GM23338 (cell line): ENCODE data around the gene NANS.

Experiments used
- CREB1 ChIP-seq: fragments of 250-450 bp; sonication (Bioruptor Pico); IDR thresholded peaks from 2 replicates; pipeline ENCODE4 v1.5.0; 2020; ENCODE audit warnings: low read depth, mild to moderate bottlenecking, moderate library complexity
- EZH2 ChIP-seq: fragments of 200-600 bp; sonication (generic); IDR thresholded peaks from one replicate; pipeline ENCODE4 v1.8.0; 2017; ENCODE audit warnings: antibody characterized with exemption, mild to moderate bottlenecking, low read depth; ENCODE audit not compliant: unreplicated experiment
- EZH2phosphoT487 ChIP-seq: fragments of 200-600 bp; sonication (generic); IDR thresholded peaks from one replicate; pipeline ENCODE4 v1.8.1; 2018; ENCODE audit warnings: antibody characterized with exemption; ENCODE audit not compliant: unreplicated experiment
- TF ChIP-seq, protein P1 (sequence below), 2 experiments: fragments of 200-600 bp in 1 of 2; sonication (generic) in 1 of 2; conservative IDR thresholded peaks; 2 replicates each; pipeline versions ENCODE4 v1.5.1 to v1.6.1; 2016 to 2017; ENCODE audit warnings: antibody characterized with exemption in 2 of 2, low read depth in 2 of 2, mild to moderate bottlenecking in 2 of 2, moderate library complexity in 1 of 2
- TF ChIP-seq, protein P2 (sequence below): IDR thresholded peaks from one replicate; pipeline ENCODE4 v1.6.1; 2018; ENCODE audit warnings: antibody characterized with exemption; ENCODE audit not compliant: unreplicated experiment

DNA sequence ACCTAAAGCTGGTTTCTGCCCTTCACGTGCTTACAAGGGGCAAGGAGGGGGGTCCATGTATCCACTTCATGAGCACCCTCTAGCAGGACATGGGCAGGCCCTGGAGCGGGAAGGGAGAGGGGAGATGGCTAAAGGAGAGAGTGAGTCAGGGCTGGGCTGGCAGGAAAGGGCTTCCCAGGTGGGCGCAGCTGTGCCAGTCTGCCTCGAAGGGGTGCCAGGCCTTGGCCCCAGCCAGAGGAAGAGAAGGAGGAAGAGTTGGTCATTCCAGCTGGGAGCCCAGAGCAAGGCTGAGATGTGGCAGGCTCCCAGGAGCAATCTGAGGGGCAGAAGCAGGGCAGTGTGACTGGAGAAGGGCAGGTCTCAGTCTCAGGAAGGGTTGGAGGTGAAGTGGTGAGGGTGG, 37.8 kb downstream of the NANS start:
- TF ChIP-seq, protein P1, sequence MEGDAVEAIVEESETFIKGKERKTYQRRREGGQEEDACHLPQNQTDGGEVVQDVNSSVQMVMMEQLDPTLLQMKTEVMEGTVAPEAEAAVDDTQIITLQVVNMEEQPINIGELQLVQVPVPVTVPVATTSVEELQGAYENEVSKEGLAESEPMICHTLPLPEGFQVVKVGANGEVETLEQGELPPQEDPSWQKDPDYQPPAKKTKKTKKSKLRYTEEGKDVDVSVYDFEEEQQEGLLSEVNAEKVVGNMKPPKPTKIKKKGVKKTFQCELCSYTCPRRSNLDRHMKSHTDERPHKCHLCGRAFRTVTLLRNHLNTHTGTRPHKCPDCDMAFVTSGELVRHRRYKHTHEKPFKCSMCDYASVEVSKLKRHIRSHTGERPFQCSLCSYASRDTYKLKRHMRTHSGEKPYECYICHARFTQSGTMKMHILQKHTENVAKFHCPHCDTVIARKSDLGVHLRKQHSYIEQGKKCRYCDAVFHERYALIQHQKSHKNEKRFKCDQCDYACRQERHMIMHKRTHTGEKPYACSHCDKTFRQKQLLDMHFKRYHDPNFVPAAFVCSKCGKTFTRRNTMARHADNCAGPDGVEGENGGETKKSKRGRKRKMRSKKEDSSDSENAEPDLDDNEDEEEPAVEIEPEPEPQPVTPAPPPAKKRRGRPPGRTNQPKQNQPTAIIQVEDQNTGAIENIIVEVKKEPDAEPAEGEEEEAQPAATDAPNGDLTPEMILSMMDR (conservative IDR thresholded peaks at IDR 0.05; ENCODE audit: low read depth in 2 of 2): no peak
- TF ChIP-seq, protein P2, sequence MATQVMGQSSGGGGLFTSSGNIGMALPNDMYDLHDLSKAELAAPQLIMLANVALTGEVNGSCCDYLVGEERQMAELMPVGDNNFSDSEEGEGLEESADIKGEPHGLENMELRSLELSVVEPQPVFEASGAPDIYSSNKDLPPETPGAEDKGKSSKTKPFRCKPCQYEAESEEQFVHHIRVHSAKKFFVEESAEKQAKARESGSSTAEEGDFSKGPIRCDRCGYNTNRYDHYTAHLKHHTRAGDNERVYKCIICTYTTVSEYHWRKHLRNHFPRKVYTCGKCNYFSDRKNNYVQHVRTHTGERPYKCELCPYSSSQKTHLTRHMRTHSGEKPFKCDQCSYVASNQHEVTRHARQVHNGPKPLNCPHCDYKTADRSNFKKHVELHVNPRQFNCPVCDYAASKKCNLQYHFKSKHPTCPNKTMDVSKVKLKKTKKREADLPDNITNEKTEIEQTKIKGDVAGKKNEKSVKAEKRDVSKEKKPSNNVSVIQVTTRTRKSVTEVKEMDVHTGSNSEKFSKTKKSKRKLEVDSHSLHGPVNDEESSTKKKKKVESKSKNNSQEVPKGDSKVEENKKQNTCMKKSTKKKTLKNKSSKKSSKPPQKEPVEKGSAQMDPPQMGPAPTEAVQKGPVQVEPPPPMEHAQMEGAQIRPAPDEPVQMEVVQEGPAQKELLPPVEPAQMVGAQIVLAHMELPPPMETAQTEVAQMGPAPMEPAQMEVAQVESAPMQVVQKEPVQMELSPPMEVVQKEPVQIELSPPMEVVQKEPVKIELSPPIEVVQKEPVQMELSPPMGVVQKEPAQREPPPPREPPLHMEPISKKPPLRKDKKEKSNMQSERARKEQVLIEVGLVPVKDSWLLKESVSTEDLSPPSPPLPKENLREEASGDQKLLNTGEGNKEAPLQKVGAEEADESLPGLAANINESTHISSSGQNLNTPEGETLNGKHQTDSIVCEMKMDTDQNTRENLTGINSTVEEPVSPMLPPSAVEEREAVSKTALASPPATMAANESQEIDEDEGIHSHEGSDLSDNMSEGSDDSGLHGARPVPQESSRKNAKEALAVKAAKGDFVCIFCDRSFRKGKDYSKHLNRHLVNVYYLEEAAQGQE: no peak
- no peak for TF ChIP-seq EZH2phosphoT487
- TF ChIP-seq EZH2: no peak
- TF ChIP-seq CREB1 (CRISPR knock-in tag): no peak
